ENCODE results near the gene GOLGA6L10.
A peak's percentile ranks its signal among the peaks of the same experiment; 100 is the strongest.
"Not testable (repeated sequence)": the region's sequence is repeated elsewhere in the genome, so short reads cannot be mapped to it uniquely, and the experiment has no call there.

Gene GOLGA6L10

DNA sequence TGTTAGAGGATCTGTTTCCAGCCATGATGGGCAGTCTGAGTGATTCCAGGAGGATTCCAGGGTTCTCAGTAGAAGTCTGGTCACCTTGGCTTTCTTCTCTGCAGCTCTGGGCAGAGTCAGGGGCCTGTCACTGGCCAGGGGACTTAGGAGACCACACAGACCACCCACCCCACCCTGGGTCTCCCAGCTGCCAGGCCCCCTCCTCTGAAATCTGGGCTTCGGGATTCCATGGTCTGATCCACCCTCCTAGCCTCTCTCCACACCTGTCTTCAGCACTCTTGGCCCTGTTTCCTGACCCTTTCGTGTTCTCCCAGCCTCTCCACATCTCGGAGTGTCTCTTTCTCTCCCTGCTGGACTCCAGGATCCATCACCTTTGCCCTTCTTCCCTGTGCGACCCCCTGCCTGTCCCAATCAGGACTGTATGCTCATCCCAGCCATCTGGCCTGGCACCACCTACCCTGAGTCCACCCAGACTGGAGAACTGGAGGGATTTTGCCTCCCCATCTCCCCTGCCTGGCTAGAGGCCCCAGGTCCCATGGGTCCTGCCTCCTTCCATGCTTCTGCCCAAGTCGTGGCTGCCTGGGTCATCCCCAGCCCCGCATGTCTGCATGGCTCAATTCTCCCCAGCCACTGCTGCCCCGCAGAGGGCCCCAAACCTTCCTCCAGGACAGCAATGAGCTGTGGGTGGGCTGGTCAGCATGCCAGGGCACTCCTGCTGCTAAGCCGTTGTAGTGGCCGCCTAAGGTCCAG, 34.3 kb downstream of the GOLGA6L10 start:
- H3K4me1 Mint-ChIP-seq = no peaks in the 10 kb centered on the region
- H3K9me3 Mint-ChIP-seq = no peaks in the 10 kb centered on the region
- peaks cover 6% of the 10 kb centered on the region for H3K36me3 Mint-ChIP-seq
- H3K27ac Mint-ChIP-seq = no peak overlapping the region
- H3K27me3 Mint-ChIP-seq = no peaks in the 10 kb centered on the region
- H3K4me3 Mint-ChIP-seq = no peak overlapping the region

DNA sequence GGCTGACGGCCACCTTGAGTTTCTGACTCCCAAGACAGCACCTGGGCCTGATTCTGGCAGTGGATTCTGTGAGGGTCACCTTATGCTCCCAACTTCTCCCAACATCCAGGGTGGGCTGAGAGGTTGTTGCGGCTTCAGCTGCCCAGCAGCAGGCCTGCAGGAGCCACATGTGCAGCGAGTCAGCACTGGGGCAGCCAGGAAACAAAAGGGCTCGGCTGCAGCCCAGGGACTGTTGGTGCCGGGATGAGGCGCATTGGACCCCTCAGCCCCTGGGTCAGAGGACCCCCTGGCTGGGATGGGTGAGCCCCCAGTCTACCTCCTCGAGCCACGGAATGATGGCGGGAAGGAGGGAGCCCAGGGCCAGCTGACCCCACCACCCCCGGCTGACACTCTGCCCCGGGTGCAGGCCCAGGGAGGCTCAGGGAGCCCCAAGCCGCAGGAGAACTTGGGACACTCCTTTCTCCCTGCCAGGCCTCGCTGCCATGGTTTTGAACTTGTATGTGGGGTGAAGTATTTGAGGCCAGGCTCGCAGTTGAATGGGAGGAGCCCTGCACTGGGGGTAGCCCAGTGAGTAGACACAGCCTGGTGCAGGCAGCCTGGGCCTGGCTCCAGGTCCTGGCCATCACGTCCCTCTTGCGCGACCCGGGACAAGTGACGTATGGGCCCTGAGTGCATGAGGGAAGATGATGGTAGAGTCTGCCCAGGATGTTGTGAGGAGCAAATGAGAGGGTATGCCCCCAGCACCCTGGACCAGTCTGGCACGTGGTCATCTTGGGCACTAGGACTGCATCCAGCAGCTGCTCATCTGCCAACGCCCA, 35.1 kb downstream of the GOLGA6L10 start:
- H3K4me3 Mint-ChIP-seq, H3K36me3 Mint-ChIP-seq, H3K27me3 Mint-ChIP-seq, H3K9me3 Mint-ChIP-seq, H3K27ac Mint-ChIP-seq, H3K4me1 Mint-ChIP-seq: not testable (repeated sequence)

DNA sequence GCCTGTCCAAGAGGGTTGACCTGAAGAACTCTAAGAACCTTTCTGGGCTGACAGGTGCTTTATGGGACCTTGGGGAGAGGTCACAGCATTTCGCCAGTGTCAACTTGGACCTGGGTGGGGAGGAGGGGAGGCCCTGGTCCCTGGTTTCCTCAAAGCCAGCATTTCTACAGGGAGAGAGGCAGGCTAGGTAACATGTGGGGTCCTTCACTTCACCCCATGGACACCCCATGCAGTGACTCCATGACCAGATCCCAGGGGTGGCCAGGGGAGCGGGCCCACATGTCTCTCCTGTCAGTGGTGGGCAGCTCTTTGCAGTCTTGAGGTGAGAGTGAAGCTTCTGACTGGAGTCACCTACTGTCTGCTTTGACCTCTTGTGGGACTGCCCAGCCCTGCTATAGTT, 35.8 kb downstream of the GOLGA6L10 start:
- Mint-ChIP-seq H3K36me3 (peaks cover 6% of the 10 kb centered on the region), H3K4me3 (no peak overlapping the region), H3K9me3 (no peaks in the 10 kb centered on the region), H3K4me1 (no peaks in the 10 kb centered on the region), H3K27ac (no peak overlapping the region), H3K27me3 (no peaks in the 10 kb centered on the region)

GRCh38 chr15:82312586-82313349, 36.5 kb downstream of the GOLGA6L10 start:
- Mint-ChIP-seq H3K27ac (no peak overlapping the region), H3K27me3 (no peaks in the 10 kb centered on the region), H3K4me3 (no peak overlapping the region), H3K9me3 (no peaks in the 10 kb centered on the region), H3K4me1 (no peaks in the 10 kb centered on the region), H3K36me3 (peaks cover 6% of the 10 kb centered on the region)

DNA sequence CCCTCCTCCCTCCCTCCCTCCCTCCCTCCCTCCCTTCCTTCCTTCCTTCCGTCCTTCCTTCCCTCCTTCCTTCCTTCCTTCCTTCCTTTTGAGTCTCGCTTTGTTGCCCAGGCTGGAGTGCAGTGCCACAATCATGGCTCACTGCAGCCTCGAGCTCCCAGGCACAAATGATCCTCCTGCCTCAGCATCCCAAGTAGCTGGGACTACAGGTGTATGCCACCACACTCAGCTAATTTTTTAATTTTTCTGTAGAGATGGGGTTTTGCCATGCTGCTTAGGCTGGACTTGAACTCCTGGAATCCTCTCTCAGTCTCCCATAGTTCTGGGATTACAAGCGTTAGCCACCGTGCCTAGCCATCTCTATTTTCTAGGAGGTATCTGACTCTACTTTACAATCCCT, 38.0 kb downstream of the GOLGA6L10 start:
- not testable (repeated sequence) for H3K27me3 Mint-ChIP-seq, H3K9me3 Mint-ChIP-seq, H3K36me3 Mint-ChIP-seq, H3K4me3 Mint-ChIP-seq, H3K4me1 Mint-ChIP-seq
- peak overlapping the region; percentile 70 for H3K27ac Mint-ChIP-seq

- H3K27ac Mint-ChIP-seq = no peak overlapping the region
- H3K27me3 Mint-ChIP-seq = no peaks in the 10 kb centered on the region
- peaks cover 6% of the 10 kb centered on the region for H3K36me3 Mint-ChIP-seq
- no peaks in the 10 kb centered on the region for H3K9me3 Mint-ChIP-seq
- no peak overlapping the region for H3K4me3 Mint-ChIP-seq
- no peaks in the 10 kb centered on the region for H3K4me1 Mint-ChIP-seq
Measured at GRCh38 chr15:82309802-82310201, 39.5 kb downstream of the GOLGA6L10 start.

DNA sequence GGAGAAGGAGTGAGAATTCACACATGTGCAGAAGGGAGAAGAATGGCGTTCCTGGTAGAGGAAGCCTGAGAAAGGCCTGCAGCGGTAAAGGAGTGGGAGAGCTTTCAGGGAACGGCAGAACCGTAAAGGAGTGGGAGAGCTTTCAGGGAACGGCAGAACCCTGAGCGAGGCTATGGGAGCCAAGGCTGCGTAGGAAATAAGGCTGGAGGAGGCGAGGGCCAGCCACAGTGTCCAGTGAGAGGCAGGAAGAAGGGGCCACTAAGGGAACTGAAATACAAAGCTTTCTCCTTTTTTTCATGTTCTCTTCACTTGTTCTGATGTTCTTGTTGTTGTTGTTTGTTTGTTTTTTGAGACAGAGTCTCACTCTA, 41.6 kb downstream of the GOLGA6L10 start:
- H3K36me3 Mint-ChIP-seq = peaks cover 6% of the 10 kb centered on the region
- H3K4me3 Mint-ChIP-seq = no peak overlapping the region
- H3K27ac Mint-ChIP-seq = no peak overlapping the region
- H3K4me1 Mint-ChIP-seq = no peaks in the 10 kb centered on the region
- no peaks in the 10 kb centered on the region for H3K9me3 Mint-ChIP-seq
- no peaks in the 10 kb centered on the region for H3K27me3 Mint-ChIP-seq

- no peaks in the 10 kb centered on the region for H3K4me1 Mint-ChIP-seq
- H3K36me3 Mint-ChIP-seq = peaks cover 6% of the 10 kb centered on the region
- H3K4me3 Mint-ChIP-seq = no peak overlapping the region
- H3K27ac Mint-ChIP-seq = no peak overlapping the region
- H3K27me3 Mint-ChIP-seq = no peaks in the 10 kb centered on the region
- no peaks in the 10 kb centered on the region for H3K9me3 Mint-ChIP-seq
Measured at GRCh38 chr15:82306791-82307713, 42.2 kb downstream of the GOLGA6L10 start.

GRCh38 chr15:82305621-82306048, 43.6 kb downstream of the GOLGA6L10 start:
- H3K27ac Mint-ChIP-seq = no peak overlapping the region

DNA sequence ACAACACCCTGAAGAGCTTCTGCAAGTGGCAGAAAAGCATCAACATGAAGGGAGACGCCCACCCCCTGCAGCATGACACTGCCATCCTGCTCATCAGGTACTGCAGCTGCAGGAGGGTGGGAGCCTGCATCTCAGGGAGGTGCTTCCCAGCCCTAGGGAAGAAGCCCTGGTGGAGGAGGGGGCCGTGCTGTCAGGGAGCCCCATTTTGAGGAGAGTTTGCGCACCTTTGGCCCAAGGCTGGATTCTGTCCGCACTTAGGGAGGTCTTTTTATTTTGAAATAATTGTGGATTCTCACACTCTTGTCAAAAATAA, 44.5 kb downstream of the GOLGA6L10 start:
- Mint-ChIP-seq H3K4me3 (no peak overlapping the region), H3K4me1 (no peaks in the 10 kb centered on the region), H3K36me3 (no peaks in the 10 kb centered on the region), H3K27me3 (no peaks in the 10 kb centered on the region), H3K9me3 (no peaks in the 10 kb centered on the region), H3K27ac (no peak overlapping the region)

More at GRCh38 chr15:82305621-82306048, 43.6 kb downstream of the GOLGA6L10 start:
- Mint-ChIP-seq H3K4me3 (no peak overlapping the region), H3K4me1 (no peaks in the 10 kb centered on the region), H3K9me3 (no peaks in the 10 kb centered on the region), H3K36me3 (peaks cover 3% of the 10 kb centered on the region), H3K27me3 (no peaks in the 10 kb centered on the region)

DNA sequence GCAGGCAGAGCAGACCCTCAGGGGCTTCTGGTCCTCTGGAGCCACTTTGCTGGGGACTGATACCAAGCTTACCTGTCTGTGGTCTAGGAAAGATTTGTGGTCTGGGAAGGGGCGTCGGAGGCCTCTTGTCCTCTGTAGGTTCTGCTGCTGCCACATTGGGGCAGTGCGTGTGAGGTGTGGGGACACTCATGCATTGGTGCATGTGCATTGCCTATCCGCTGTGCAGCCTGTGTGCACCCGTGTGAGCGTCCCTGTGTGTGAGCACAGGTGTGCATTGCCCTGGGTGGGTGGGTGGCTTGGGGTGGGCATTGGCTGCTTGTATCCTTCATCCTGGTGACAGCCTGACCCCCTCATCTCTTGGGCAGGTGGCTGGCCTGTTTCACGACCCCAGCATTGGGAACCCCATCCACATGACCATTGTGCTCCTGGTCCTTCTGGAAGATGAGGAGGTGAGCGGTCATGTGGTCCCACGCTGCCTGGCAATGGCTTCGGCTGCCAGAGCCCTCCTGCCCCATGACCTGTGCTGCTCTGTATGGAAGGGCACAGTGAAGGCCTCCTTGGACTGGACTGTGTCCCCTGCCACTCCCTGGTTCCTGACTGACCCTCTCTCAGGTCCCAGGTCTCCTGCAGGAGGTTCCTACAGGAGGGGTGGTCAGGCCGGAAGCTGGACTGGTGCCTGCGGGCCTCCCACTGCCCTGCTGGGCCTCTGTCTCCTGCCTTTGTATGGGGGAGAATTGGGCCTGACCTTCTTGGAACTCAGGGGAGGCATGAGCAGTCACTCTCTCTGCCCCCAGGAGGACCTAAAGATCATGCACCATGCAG, 45.1 kb downstream of the GOLGA6L10 start:
- Mint-ChIP-seq H3K4me3 (no peak overlapping the region), H3K9me3 (no peaks in the 10 kb centered on the region), H3K27me3 (no peaks in the 10 kb centered on the region), H3K4me1 (no peaks in the 10 kb centered on the region), H3K27ac (no peak overlapping the region), H3K36me3 (no peaks in the 10 kb centered on the region)

DNA sequence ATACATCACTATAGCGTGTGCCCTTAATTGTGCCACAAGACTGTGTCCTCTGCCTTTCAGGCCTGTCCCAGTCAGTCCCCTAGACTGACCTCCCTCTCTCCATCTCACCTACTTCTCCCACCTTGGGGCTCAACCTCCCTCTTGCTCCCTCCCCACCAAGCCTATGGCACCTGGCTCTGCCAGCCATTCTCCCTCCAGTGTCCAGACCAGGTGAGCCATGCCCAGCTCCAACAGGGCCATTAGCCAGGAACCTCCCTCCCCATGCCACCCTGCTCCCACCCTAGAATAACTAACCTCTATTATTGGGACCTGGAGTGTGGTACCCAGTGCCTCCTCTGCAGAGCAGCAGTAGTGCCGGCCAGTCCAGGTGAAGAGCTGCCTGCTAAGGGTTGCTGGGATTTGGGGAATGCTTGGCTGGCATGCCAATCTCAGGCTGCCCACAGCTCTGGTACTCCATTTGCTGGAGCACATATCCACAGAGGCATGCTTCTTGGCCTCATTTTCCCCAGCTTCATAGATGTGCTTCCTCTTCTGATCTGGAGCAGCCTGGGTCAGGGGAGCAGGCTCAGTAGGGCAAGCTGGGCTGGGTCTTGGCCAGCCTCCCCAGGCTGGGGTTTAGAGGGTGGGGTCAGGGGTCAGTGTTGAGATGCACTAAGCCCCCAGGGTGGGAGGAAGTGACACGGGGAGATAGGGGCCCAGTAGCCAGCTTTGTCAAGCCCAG, 47.8 kb downstream of the GOLGA6L10 start:
- H3K4me3 Mint-ChIP-seq = no peak overlapping the region
- H3K27me3 Mint-ChIP-seq = no peaks in the 10 kb centered on the region
- no peaks in the 10 kb centered on the region for H3K36me3 Mint-ChIP-seq
- no peak overlapping the region for H3K27ac Mint-ChIP-seq
- H3K9me3 Mint-ChIP-seq = no peaks in the 10 kb centered on the region
- peaks cover 14% of the 10 kb centered on the region for H3K4me1 Mint-ChIP-seq

DNA sequence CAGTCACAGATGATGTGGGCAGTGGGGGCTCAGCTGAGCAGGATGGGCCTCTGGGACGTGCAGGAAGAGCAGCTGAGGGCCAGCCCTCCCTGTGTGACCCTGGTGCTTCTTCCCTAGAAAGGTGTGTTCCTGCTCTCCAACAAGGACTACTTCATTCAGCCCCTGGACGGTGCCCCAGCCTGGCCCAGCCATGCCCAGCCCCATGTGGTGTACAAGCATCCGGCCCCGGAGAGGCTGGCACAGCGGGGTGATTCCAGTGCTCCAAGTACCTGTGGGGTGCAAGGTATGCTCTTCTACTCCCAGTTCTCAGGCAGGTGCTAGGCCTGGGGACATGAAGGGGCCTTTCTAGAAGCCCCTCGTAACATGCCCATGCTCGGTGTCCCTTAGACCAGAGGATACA, 48.4 kb downstream of the GOLGA6L10 start:
- peaks cover 14% of the 10 kb centered on the region for H3K4me1 Mint-ChIP-seq
- no peak overlapping the region for H3K27ac Mint-ChIP-seq
- H3K9me3 Mint-ChIP-seq = no peaks in the 10 kb centered on the region
- H3K4me3 Mint-ChIP-seq = no peak overlapping the region
- no peaks in the 10 kb centered on the region for H3K27me3 Mint-ChIP-seq
- no peaks in the 10 kb centered on the region for H3K36me3 Mint-ChIP-seq

GRCh38 chr15:82300326-82300725, 48.9 kb downstream of the GOLGA6L10 start:
- not testable (repeated sequence) for H3K9me3 Mint-ChIP-seq, H3K27ac Mint-ChIP-seq, H3K36me3 Mint-ChIP-seq, H3K4me3 Mint-ChIP-seq, H3K27me3 Mint-ChIP-seq
- H3K4me1 Mint-ChIP-seq = peaks cover 14% of the 10 kb centered on the region
